ENCODE results near the gene SNX2. TPM values are rescaled to one million over a fixed set of nuclear protein-coding genes. Genes with fewer than 3 reads are reported as not detected.
"Not testable (repeated sequence)": the region's sequence is repeated elsewhere in the genome, so short reads cannot be mapped to it uniquely, and the experiment has no call there.

SNX2 gene
- polyA plus RNA-seq, 1 donor from 2014 or later: 379 TPM

GRCh38 chr5:122757285-122757684, 17.6 kb upstream of the SNX2 start:
- Mint-ChIP-seq H3K27ac (peak overlapping the region in 1 of 3 donors; percentile 47), H3K27me3 (no peaks in the 10 kb centered on the region), H3K36me3 (no peaks in the 10 kb centered on the region), H3K4me1 (peaks cover 11 to 26% (median 21%) of the 10 kb centered on the region in 3 donors), H3K9me3 (no peaks in the 10 kb centered on the region), H3K4me3 (peak overlapping the region in 3 of 4 donors; percentile 19 to 61 (median 38))

- H3K36me3 Mint-ChIP-seq: no peaks in the 10 kb centered on the region
- H3K4me1 Mint-ChIP-seq: peaks cover 11 to 26% (median 21%) of the 10 kb centered on the region in 3 donors
- no peak overlapping the region for H3K4me3 Mint-ChIP-seq
- no peak overlapping the region for H3K27ac Mint-ChIP-seq
- H3K9me3 Mint-ChIP-seq: no peaks in the 10 kb centered on the region
- no peaks in the 10 kb centered on the region for H3K27me3 Mint-ChIP-seq
Observed at GRCh38 chr5:122759241-122760070, 15.4 kb upstream of the SNX2 start.

GRCh38 chr5:122760236-122760635, 14.6 kb upstream of the SNX2 start:
- Mint-ChIP-seq H3K36me3 (no peaks in the 10 kb centered on the region), H3K4me1 (peaks cover 11 to 26% (median 21%) of the 10 kb centered on the region in 3 donors), H3K27me3 (no peaks in the 10 kb centered on the region), H3K4me3 (no peak overlapping the region), H3K27ac (no peak overlapping the region), H3K9me3 (no peaks in the 10 kb centered on the region)

- Mint-ChIP-seq H3K36me3 (no peaks in the 10 kb centered on the region), H3K9me3 (no peaks in the 10 kb centered on the region), H3K4me1 (peaks cover 4 to 20% (median 17%) of the 10 kb centered on the region in 3 donors), H3K4me3 (no peak overlapping the region), H3K27me3 (no peaks in the 10 kb centered on the region), H3K27ac (peak overlapping the region in 1 of 3 donors; percentile 3)
Observed at GRCh38 chr5:122761115-122761514, 13.8 kb upstream of the SNX2 start.

- H3K4me3 Mint-ChIP-seq, H3K36me3 Mint-ChIP-seq, H3K27ac Mint-ChIP-seq, H3K9me3 Mint-ChIP-seq, H3K27me3 Mint-ChIP-seq: not testable (repeated sequence)
- H3K4me1 Mint-ChIP-seq: peaks cover 0 to 14% (median 11%) of the 10 kb centered on the region in 3 donors
Observed at GRCh38 chr5:122761896-122762295, 13.0 kb upstream of the SNX2 start.

GRCh38 chr5:122766130-122766529, 8.8 kb upstream of the SNX2 start:
- Mint-ChIP-seq H3K36me3 (peaks cover 2% of the 10 kb centered on the region), H3K9me3 (no peaks in the 10 kb centered on the region), H3K27me3 (peaks cover 2% of the 10 kb centered on the region), H3K27ac (no peak overlapping the region), H3K4me3 (peak overlapping the region in 1 of 4 donors; percentile 13), H3K4me1 (peaks cover 0 to 2% (median 0%) of the 10 kb centered on the region in 3 donors)

GRCh38 chr5:122770477-122770876, 4.4 kb upstream of the SNX2 start:
- Mint-ChIP-seq H3K27me3 (peaks cover 2% of the 10 kb centered on the region), H3K27ac (peak overlapping the region in 1 of 3 donors; percentile 16), H3K4me3 (no peak overlapping the region), H3K36me3 (peaks cover 4% of the 10 kb centered on the region), H3K9me3 (no peaks in the 10 kb centered on the region), H3K4me1 (peaks cover 0 to 11% (median 8%) of the 10 kb centered on the region in 3 donors)

- H3K9me3 Mint-ChIP-seq: no peaks in the 10 kb centered on the region
- peaks cover 6 to 11% (median 8%) of the 10 kb centered on the region in 3 donors for H3K4me1 Mint-ChIP-seq
- peaks cover 2% of the 10 kb centered on the region for H3K27me3 Mint-ChIP-seq
- H3K4me3 Mint-ChIP-seq: peak overlapping the region in 1 of 4 donors; percentile 96
- H3K27ac Mint-ChIP-seq: peak overlapping the region in 1 of 3 donors; percentile 97
- peaks cover 4% of the 10 kb centered on the region for H3K36me3 Mint-ChIP-seq
Observed at GRCh38 chr5:122772446-122772845, 2.4 kb upstream of the SNX2 start.

- no peaks in the 10 kb centered on the region for H3K9me3 Mint-ChIP-seq
- H3K27ac Mint-ChIP-seq: peak overlapping the region; percentile 26 to 100 (median 97)
- peaks cover 15 to 18% (median 16%) of the 10 kb centered on the region in 3 donors for H3K4me1 Mint-ChIP-seq
- H3K4me3 Mint-ChIP-seq: peak overlapping the region in 3 of 4 donors; percentile 45 to 96 (median 52)
- H3K36me3 Mint-ChIP-seq: peaks cover 4% of the 10 kb centered on the region
- peaks cover 2% of the 10 kb centered on the region for H3K27me3 Mint-ChIP-seq
Observed at GRCh38 chr5:122773619-122774018, 1.3 kb upstream of the SNX2 start.

GRCh38 chr5:122774519-122774860, 390 bp upstream of the SNX2 start:
- Mint-ChIP-seq H3K36me3 (peaks cover 10% of the 10 kb centered on the region), H3K4me1 (peaks cover 23 to 25% (median 24%) of the 10 kb centered on the region in 3 donors), H3K27me3 (peaks cover 2% of the 10 kb centered on the region), H3K27ac (peak overlapping the region; percentile 97 to 100 (median 100)), H3K9me3 (no peaks in the 10 kb centered on the region), H3K4me3 (peak overlapping the region; percentile 96 to 99 (median 97))

GRCh38 chr5:122775550-122776542, 966 bp downstream of the SNX2 start:
- H3K27me3 Mint-ChIP-seq: peaks cover under 1% of the 10 kb centered on the region
- no peaks in the 10 kb centered on the region for H3K9me3 Mint-ChIP-seq
- H3K27ac Mint-ChIP-seq: peak overlapping the region; percentile 97 to 100 (median 100)
- peak overlapping the region; percentile 96 to 99 (median 97) for H3K4me3 Mint-ChIP-seq
- peaks cover 13% of the 10 kb centered on the region for H3K36me3 Mint-ChIP-seq
- H3K4me1 Mint-ChIP-seq: peaks cover 30 to 37% (median 35%) of the 10 kb centered on the region in 3 donors

- H3K4me3 Mint-ChIP-seq: peak overlapping the region; percentile 70 to 96 (median 80)
- peaks cover 33 to 45% (median 45%) of the 10 kb centered on the region in 3 donors for H3K4me1 Mint-ChIP-seq
Observed at GRCh38 chr5:122778157-122778556, 3.3 kb downstream of the SNX2 start.

GRCh38 chr5:122779451-122779850, 4.6 kb downstream of the SNX2 start:
- Mint-ChIP-seq H3K9me3 (no peaks in the 10 kb centered on the region), H3K4me3 (peak overlapping the region; percentile 59 to 96 (median 86)), H3K27me3 (no peaks in the 10 kb centered on the region), H3K27ac (peak overlapping the region; percentile 29 to 92 (median 44)), H3K4me1 (peaks cover 39 to 57% (median 46%) of the 10 kb centered on the region in 3 donors), H3K36me3 (peaks cover 16% of the 10 kb centered on the region)

More at GRCh38 chr5:122778157-122778556, 3.3 kb downstream of the SNX2 start:
- Mint-ChIP-seq H3K27me3 (no peaks in the 10 kb centered on the region), H3K27ac (peak overlapping the region; percentile 29 to 89 (median 44)), H3K36me3 (peaks cover 15% of the 10 kb centered on the region), H3K9me3 (no peaks in the 10 kb centered on the region)

GRCh38 chr5:122780296-122780695, 5.4 kb downstream of the SNX2 start:
- Mint-ChIP-seq H3K4me3 (peak overlapping the region; percentile 65 to 96 (median 80)), H3K4me1 (peaks cover 45 to 63% (median 51%) of the 10 kb centered on the region in 3 donors), H3K36me3 (peaks cover 20% of the 10 kb centered on the region), H3K9me3 (no peaks in the 10 kb centered on the region), H3K27me3 (no peaks in the 10 kb centered on the region), H3K27ac (peak overlapping the region; percentile 44 to 92 (median 89))
